GM19240 (cell line): ENCODE measurements around the gene C1orf185.
"Not testable (repeated sequence)": the region's sequence is repeated elsewhere in the genome, so short reads cannot be mapped to it uniquely, and the experiment has no call there.

Source experiments
- DNase-seq: peaks from one replicate; pipeline ENCODE4 v3.0.0; 2011; ENCODE audit warnings: low spot score; ENCODE audit not compliant: insufficient read length

The C1orf185 gene

GRCh38 chr1:51101976-51102375, at the start of gene C1orf185:
TSS of gene C1orf185 (plus strand) at chr1:51102228. CDS start at chr1:51102234, 6 bp downstream.
- DNase-seq, result no peak

DNA sequence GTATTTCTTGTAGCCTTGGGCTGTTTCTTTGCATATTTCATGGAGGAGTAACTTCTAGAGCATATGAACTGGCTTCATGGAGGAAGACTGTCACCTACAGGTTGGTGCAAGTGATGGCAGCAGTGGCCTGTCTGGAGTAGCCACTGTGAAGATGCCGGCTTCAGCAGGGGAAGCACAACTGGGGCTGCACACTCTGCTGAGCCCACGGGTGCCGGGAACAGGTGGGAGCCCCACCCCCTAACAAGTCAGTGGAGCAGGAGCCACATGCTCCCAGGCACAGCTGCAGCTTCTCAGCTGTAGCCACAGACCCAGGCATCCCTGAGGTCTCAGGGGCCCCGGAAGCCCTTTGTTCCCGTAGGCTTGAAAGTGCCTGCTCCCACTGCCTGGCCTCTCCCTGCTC, 43.2 kb upstream of the C1orf185 start:
- DNase-seq, result no peak

- no peak for DNase-seq
Observed at GRCh38 chr1:51061231-51061918, 40.7 kb upstream of the C1orf185 start.

- no peak for DNase-seq
Observed at GRCh38 chr1:51063121-51063520, 38.9 kb upstream of the C1orf185 start.

- no peak for DNase-seq
Observed at GRCh38 chr1:51070011-51070410, 32.0 kb upstream of the C1orf185 start.

DNA sequence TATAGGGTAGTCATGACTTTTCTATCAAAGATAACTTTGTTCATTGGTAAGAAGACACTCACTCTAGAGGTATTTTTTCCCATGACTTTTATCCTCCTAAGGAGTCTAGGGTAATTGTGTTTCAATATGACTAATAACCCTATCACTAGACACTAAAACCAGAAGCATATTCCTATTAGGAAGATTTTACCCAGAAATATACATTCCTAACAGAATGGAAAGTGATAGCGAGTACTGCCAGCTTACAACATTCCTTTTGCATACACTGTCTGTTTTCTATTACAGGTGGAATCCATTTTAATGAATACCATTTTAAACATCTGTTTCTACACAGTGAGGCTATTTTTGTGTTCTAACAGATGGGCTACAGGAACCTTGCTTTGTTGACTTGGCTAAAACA, 31.4 kb upstream of the C1orf185 start:
- DNase-seq, result no peak

GRCh38 chr1:51071291-51072042, 30.6 kb upstream of the C1orf185 start:
- no peak for DNase-seq

GRCh38 chr1:51072043-51072439, 30.0 kb upstream of the C1orf185 start:
- no peak for DNase-seq

DNA sequence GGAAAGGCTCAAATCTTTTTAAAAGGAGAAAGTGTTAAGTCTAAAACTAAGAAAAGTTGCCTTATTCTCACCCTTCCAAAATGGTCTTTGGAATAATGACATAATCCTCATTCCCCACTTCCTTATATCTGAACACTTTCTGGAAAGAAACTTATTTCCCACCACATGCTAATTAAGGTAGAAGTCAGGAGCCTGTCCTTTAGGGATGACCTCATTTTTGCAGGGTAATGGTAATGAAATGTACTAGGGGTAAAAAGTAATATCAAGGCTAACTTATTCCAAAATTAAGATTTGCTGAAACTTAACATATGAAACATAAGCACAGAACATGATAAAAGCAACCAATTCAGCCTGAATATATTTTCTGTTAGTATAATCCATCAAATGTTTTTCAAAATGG, 29.4 kb upstream of the C1orf185 start:
- no peak for DNase-seq

DNA sequence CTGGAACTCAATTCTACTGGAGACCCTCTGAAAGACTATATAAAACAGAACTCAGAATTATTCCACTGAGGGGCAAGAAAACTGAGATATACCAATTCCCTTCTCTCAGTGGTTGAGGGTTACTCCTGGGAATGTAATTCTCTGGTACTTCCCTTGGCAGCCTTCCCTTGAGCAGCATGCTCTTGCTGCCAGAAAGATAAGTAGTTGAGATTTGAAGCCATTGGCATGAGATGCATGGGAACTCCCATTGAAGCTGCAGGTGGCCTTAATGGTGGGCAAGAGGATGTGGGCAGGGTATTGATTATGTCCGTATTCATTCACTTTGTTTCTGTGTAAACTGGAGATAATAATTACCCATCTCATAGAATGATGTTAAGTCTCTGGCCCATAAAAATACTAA, 28.6 kb upstream of the C1orf185 start:
- no peak for DNase-seq

DNA sequence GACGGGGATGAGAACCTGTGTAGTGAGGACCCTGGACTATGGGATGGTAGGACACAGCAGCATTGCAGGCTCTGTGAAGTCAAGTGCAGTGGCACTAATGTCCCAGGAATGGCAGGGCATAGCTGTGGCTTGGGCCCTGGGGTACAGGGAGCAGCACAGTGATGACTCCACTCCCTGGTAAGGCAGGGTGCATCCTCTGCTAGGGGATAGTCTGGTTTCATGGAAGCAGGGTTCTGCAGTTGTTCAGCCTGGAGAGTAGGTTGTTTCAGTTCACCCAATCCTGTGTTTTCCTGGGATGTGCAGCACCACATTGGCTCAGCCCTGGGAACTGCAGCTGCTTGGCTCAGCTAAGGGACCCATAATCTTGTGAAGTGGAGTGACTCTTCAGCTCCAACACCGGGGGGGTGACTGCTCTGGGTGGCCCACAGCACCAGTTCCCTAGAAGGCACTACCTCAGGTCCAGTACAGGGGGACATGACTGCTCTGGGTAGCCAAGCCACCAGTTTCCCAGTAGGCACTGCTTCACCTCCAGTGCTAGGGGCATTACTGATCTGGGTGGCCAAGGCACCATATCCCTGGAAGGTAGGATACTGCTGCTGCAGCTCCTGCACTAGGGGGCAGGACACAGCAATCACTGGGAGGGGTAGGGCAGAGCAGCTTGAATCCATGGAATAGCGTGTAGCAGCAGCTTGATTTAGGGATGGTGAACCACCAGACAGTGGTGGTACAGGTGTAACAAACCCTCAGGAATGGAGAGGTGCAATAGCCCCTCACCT, 15.3 kb upstream of the C1orf185 start:
- no peak for DNase-seq

- DNase-seq, result no peak
Observed at GRCh38 chr1:51088474-51088873, 13.6 kb upstream of the C1orf185 start.

- DNase-seq, result no peak
Observed at GRCh38 chr1:51093581-51093980, 8.4 kb upstream of the C1orf185 start.

GRCh38 chr1:51097171-51097570, 4.9 kb upstream of the C1orf185 start:
- no peak for DNase-seq

DNA sequence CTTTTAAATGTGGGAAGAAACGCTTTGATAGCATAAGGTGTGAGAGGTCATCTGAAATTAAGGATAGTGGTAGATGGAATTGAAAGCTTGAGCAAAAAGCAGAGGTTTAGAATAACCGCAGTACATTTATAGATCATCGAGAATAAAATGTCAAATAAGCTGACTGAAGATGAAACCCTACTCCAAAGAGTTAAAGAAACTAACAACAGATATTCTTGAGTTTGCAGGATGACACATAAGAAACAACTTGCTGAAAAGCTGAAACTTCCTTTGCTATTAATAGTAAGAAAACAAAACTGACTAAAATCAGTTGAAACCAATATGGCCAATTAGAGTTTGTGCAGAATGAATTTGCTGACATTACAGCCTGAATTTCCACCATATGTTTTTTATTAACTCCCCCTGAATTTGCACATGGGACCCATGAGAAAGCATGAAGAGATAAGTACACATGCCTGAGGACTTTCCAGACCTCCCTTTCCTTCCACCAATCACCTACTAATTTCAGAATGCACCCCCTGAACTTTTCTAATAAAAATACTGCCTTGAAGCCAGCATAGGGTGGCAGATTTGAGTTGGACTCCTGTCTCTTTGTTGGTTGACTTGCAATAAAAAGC, 1.7 kb upstream of the C1orf185 start:
- peak; percentile 2 for DNase-seq

- no peak for DNase-seq
Observed at GRCh38 chr1:51114137-51114536, 12.1 kb downstream of the C1orf185 start.

DNA sequence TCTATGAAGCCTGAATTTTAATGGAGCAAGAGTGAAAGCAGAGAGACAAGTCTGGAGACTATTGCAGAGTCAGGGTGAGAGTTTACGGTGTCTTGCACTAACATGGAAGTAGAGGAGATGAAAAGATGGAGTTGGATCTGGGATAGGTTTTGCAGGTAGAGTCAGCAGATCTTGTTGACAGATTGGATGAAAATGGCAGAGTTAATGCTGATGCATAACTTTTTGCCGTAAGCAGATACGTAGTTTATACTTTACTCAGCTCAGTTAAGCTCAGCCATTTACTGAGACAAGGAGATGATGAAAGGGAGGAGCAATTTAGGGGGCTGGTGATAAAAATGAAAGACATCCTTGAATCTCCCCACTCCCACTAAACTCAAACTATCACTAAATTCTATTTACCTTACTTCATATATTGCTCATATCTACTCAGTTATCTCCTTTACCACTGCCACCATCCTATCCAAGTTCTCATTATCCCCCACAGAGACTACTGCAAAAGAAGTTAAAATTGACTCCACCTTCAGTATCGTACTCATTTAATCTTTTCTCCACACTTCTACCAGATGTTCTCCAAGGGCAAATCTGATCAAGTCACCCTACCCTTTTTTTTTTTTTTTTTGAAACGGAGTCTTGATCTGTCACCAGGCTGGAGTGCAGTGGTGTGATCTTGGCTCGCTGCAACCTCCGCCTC, 13.8 kb downstream of the C1orf185 start:
- DNase-seq, result no peak

DNA sequence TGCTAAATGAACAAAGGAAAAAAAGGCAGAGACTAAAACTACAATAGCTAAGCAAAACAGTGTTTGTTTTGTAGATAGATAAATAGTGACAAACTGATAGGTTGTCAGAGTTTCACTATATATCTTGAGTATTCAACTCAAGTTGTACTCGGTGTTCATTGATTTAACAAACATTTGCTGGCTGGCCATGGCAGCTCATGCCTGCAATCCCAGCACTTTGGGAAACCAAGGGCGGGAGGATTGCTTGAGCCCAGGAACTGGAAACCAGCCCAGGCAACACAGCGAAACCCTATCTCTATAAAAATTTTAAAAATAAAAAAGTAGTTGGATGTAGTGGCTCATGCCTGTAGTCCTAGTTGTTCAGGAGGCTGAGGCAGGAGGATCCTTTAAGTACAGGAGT, 17.3 kb downstream of the C1orf185 start:
- DNase-seq, result no peak

- no peak for DNase-seq
Observed at GRCh38 chr1:51120629-51121028, 18.6 kb downstream of the C1orf185 start.

GRCh38 chr1:51127152-51127551, 25.1 kb downstream of the C1orf185 start:
- not testable (repeated sequence) for DNase-seq

DNA sequence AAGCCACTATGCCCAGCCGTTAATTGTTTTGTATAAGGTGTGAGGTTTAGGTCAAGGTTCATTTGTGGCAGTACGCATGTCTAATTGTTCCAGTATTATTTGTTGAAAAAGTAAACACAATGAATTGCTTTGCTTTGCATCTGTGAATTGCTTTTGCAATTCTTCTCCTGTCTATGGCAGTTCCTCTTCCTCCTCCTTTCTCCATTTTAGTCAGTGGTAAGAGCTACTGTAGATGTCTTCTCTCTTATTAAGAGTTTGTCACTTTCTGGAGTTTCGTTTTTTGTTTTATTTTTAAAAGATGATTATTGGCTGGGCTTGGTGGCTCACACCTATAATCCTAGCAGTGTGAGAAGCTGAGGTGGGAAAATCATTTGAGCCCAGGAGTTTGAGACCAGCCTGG, 29.2 kb downstream of the C1orf185 start:
- no peak for DNase-seq
